GM10847 (cell line): ENCODE results near the gene SPATS1.

ENCODE experiments used
- POLR2A ChIP-seq: IDR thresholded peaks from 2 replicates; pipeline ENCODE4 v1.6.1; 2011; ENCODE audit not compliant: insufficient read length; ENCODE audit errors: extremely low read depth

SPATS1 gene

GRCh38 chr6:44361947-44362346 lies 19.5 kb downstream of the SPATS1 start:
- TF ChIP-seq POLR2A = no peak

DNA sequence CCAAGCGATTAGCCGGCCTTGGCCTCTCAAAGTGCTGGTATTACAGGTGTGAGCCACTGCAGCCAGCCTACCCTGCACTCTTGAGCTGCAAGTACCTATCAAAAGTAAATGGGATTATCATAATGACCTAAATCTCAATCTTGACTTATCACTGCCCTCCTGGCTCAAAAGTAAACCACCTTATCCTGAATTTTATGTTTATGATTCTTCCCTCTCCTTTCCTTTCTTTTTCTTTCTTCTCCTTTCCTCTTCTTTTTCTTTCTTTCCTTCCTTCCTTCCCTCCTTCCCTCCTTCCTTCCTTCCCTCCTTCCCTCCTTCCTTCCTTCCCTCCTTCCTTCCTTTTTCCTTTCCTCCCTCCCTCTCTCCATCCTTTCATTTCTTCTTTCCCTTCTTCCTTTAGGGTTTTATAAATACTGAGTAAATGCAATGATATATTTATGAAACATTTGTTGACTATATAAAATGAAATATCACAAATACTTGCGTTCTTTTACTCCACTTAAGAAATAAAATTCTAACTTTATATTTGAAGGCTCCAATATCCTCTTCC lies 21.0 kb downstream of the SPATS1 start:
- no peak for TF ChIP-seq POLR2A

DNA sequence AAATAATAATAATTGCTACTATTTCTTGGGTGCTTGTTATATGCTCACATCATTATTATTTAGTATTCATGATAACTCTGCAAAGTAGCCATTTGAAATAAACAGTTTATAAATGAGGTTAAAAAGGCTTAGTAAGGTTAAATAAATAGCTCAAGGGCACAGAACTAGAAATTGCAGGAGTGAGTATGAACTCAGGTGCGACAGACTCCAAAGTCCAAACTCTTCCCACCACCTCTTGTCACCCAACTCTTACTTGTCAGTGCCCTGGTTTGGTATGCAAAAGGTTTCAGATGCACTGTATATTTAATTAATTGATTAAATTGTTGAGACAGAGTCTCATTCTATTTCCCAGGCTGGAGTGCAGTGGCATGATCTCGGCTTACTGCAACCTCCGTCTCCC lies 24.3 kb downstream of the SPATS1 start:
- no peak for TF ChIP-seq POLR2A

DNA sequence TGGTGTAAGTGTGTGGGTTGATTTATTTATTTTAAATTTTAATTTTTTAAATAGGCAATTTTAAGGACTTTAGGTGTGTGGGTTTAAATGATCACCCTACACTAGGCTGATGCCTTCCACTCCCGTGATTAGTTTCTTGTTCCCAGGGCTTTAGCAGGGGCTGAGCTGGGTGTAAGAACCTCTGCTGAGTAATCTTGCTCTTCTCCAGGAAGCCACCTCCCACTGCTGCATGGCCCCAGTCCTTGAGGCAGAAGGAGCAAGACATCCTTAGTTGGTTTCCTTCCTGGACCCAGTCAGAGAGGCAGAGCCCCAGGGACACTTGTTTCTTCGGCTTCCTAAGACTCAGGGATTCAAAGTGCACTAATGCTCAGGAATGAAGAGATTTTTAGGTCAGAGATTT lies 25.2 kb downstream of the SPATS1 start:
- TF ChIP-seq POLR2A = no peak

DNA sequence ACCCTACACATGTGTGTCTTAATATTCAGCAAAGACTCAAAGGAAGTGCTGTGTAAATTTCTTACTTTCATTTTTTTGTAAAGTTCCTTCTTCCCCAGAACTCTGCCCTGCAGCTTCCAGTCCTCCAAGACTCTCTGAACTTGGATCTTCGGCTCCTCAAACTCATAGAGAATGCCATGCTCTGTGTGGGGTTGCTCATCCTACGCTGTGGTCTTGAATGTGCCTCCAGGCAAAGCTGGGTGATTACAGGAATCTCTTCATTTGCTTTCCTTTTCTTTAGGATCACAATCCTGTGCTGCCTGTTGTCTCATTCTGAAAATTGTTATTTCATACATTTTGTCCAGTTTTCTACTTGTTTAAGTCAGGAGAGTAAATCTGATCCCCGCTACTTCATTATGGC lies 30.6 kb downstream of the SPATS1 start:
- TF ChIP-seq POLR2A = no peak

DNA sequence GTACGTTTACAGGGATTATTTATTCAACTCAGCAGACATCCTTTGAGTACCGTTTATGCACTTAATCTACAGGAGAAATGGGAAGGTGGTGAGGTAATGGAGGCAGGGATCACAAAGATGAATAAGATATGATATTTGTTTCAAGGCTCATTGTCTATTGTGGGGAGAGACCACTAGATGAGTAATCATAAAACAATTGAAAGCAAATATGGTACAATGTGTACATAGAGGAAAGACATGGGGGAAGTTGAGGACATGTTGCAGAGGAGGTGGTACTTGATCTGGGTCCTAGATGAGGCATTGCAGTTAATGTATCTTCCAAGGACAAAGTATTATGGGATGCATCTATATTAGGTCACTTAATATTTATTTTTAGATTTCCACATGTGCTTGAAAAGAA lies 31.3 kb downstream of the SPATS1 start:
- TF ChIP-seq POLR2A = no peak

DNA sequence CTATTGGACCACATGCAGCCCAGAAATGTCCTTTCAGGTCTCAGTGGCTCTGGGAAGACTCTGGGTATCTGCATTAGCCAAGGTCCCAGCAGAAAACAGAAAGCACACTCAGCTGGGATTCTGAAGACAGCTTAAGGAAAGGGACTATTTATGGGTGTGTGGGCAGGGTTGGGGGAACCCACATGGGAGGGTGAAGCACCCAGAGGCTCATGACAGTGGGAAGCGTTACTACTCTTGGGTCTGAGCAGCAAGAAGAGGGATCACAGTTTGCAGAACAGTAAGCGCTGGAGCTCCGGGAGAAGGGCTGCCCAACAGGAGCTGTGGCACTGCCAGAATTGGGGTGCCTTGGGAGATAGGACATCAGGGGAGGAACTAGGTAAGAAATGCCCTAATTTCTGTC lies 32.6 kb downstream of the SPATS1 start:
- no peak for TF ChIP-seq POLR2A

DNA sequence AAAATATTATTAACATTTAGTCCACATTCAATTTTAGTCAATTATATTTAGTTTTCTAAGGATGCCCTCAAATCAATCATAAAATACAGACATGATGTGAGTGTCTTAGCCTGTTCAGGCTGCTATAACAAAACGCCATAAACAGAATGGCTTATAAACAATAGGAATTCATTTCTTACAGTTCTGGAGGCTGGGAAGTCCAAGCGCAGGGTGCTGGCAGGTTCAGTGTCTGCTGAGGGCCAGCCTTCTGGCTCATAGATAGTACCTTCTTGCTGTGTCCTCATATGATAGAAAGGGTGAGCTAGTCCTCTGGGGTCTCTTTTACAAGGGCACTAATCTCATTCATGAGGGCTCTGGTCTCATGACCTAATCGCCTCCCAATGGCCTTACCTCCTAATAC lies 35.0 kb downstream of the SPATS1 start:
- no peak for TF ChIP-seq POLR2A

GRCh38 chr6:44377971-44378370 lies 35.5 kb downstream of the SPATS1 start:
- TF ChIP-seq POLR2A = no peak

GRCh38 chr6:44381739-44382138 lies 39.3 kb downstream of the SPATS1 start:
- no peak for TF ChIP-seq POLR2A

DNA sequence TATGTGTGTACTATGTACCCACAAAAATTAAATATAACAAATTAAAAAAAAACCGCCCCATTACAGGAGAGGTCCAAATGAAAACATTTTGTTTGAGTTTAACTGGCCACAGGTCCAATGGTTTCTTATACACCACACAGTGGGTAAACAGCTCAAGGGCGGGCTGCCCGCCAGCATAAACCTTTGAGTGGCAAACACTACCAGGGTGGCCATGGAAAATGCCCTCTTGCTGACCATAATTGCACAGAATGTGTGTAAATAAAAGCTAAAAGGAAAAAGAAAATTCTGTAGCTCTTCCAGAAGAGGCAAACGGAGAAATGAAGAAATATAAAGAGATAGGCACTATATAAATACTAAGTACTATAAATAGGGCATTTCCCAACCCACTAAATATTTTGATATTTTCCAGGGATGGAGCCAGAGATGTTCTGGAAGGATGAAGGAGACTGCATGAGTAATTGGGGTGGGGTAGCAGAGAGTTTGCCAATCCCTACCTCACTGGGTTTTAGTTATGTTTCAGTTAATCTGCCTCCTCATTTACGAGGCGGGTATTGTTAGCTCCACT lies 44.0 kb downstream of the SPATS1 start:
- TF ChIP-seq POLR2A = no peak

DNA sequence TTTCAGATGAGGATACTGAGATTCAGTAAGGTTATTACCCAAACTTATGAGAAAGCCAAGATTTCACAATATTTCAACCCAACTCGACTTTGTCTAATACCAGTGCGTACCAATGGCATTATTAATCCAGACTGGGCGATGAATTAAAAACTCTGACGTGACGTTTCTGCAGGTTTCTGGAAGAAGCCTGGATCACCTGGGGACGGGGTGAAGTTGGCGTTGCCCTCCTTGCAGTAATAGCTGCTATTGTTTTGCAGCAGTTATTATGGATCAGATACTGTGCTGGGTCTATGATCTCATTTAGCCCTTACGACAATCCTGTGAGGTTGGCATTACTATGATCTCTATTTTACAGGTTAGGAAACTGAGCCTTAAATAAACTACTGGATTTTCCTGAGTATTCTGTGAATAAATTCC lies 44.5 kb downstream of the SPATS1 start:
- TF ChIP-seq POLR2A = no peak

DNA sequence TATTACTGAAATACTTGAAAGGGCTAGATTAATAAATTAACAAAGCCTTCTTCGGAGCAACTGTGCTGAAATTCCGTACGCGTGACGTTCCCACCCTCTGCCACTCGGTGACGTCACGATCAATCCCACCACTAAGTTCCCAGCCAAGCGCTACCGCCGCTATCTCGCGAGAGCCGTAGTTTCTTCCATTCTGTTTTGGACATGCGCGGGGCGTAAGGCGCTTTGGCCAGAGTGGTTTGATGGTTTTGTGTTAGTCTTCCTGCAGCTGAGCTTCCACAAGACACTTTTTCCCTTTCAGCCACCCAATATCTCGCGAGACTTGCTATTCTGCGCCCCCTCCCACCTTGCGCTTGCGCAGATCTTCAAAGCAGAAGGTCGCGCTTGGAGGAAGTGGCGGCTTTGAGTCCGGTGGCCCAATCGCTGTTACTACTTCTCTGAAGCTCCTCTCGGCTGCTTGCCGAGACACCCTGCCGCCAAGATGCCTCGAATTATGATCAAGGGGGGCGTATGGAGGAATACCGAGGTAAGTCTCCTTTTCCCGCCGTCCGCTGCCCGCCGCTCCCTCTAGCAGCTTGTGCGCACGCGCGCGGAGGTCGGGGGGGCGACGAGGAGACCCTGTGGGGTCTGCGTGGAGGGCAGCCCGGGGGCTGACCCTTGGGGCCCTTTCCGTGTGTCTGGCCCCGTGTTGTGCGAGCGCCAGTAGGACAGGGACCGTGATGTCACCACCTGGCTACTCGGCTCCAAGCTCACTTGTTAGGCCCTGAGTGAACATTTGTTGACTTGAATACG lies 45.1 kb downstream of the SPATS1 start, which contains the start of gene CDC5L:
CDC5L (plus strand) TSS at position 361 of the 789 bp plus-strand sequence; CDS start at position 479, 118 bp downstream.
- peak; percentile 88 for TF ChIP-seq POLR2A

DNA sequence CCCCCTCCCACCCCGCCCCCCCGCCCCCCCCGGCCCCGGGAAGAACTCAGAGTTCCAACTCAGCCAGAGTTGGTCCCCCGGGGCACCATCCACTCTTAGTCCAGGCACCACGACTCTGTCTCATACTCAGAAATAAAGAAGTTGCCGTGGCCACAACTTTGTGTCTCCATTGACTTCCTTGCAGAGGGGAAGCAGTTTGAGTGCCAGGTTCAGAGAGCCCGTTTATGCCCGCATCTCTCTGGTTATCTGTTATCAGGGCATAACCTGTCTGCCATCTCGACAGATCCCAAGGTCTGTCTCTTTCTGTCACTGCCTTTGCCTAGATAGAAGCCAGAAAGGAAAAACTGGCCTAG lies 45.7 kb downstream of the SPATS1 start:
- no peak for TF ChIP-seq POLR2A

DNA sequence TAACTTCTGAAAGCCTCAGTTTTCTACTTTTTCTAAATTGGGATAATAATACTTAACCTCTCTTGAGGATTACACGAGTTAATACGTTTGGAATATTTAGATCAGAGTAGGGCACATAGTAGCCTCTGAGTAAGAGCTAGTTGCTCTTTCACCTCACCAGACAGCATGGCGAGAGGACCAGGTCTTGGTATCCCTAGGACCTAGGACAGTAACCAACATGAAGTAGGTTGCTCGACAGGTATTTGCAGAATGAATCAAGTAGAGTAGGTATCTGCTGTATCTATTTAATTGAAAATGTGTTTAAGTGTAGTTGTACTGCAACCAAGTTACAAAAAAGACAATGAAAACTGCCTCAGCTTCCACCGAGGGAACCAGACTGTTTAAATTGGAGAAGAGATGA lies 46.4 kb downstream of the SPATS1 start:
- no peak for TF ChIP-seq POLR2A

GRCh38 chr6:44390158-44390683 lies 47.8 kb downstream of the SPATS1 start:
- no peak for TF ChIP-seq POLR2A
